Transverse colon (tissue), 4 donors: ENCODE data around the gene TMEM62. TPM values are rescaled to one million over a fixed set of nuclear protein-coding genes. Genes with fewer than 3 reads are reported as not detected.

Experiments
- DNase-seq: peaks from one replicate; pipeline ENCODE4 v3.0.0-alpha.2; 2019
- H3K27ac ChIP-seq, 4 donors: fragments of 200-600 bp; sonication (generic); 2 replicates each; pipeline ENCODE4 v1.5.1; 2016 to 2018; ENCODE audit warnings: inconsistent platforms in 4 of 4
- H3K27me3 ChIP-seq: fragments of 200-600 bp; sonication (generic); 2 replicates; pipeline ENCODE4 v1.5.1; 2017; ENCODE audit warnings: inconsistent platforms
- H3K36me3 ChIP-seq, 4 donors: fragments of 200-600 bp; sonication (generic); 2 replicates each; pipeline ENCODE4 v1.5.1; 2017 to 2019; ENCODE audit warnings: inconsistent platforms in 4 of 4
- H3K4me1 ChIP-seq, 4 donors: fragments of 200-600 bp; sonication (generic); 2 replicates each; pipeline ENCODE4 v1.5.1; 2017 to 2020; ENCODE audit warnings: inconsistent platforms in 4 of 4
- H3K4me3 ChIP-seq, 4 donors: fragments of 200-600 bp; sonication (generic); 1 replicate in 1 of 4; 2 replicates in 3 of 4; pipeline versions ENCODE4 v1.5.1 to v1.6.1; 2017 to 2019; ENCODE audit warnings: inconsistent platforms in 4 of 4
- H3K9me3 ChIP-seq, 2 donors: fragments of 200-600 bp; sonication (generic); 2 replicates each; pipeline ENCODE4 v1.5.1; 2017 to 2019; ENCODE audit warnings: inconsistent platforms in 2 of 2
- EP300 ChIP-seq: sonication (generic); formaldehyde crosslinking; IDR thresholded peaks from one replicate; pipeline ENCODE4 v1.6.1; 2017; ENCODE audit warnings: antibody characterized with exemption, low read depth
- POLR2A ChIP-seq: fragments of 450-650 bp; IDR thresholded peaks from one replicate; pipeline ENCODE4 v1.6.1; 2016; ENCODE audit warnings: antibody characterized with exemption, mild to moderate bottlenecking, moderate library complexity
- POLR2AphosphoS5 ChIP-seq, 3 donors: sonication (generic); formaldehyde crosslinking; IDR thresholded peaks; one replicate each; pipeline ENCODE4 v1.6.1; 2016; ENCODE audit warnings: antibody characterized with exemption in 3 of 3
- WGBS, 2 donors: methylation state at CpG; one replicate each; pipeline ENCODE4 v1.1.5; 2018; ENCODE audit warnings: low coverage in 1 of 2; 5-methylcytosine and 5-hydroxymethylcytosine counted together
- in situ Hi-C, 4 donors: fragments of 200-750 bp; cut with MboI; loops; one replicate each; pipeline versions ENCODE4 v1.15.0 to v1.15.1; 2017; ENCODE audit warnings: low sequenced_read_pairs in 3 of 4, low pct_ligation_motif_present in 1 of 4, low pct_unique_long_range_greater_than_20kb in 1 of 4
- intact Hi-C: fragments of 100-400 bp; cut with DNase I; formaldehyde crosslinking; loops from one replicate; pipeline ENCODE4 v1.15.1; 2023; ENCODE audit warnings: low total_unique reads
- total RNA-seq, 4 donors: library from RNA; depleted of rRNA; stranded (reverse); fragments of >200 nt; gene quantifications; one replicate each; pipeline ENCODE4 v1.1.0, GENCODE V29; 2016
- TF ChIP-seq, protein P1 (sequence below), 5 experiments: fragments of 200-600 bp in 3 of 5; fragments of 450-650 bp in 2 of 5; sonication (generic) in 3 of 5; IDR thresholded peaks; 1 replicate in 2 of 5; 2 replicates in 3 of 5; pipeline ENCODE4 v1.5.1; 2016 to 2017; ENCODE audit warnings: antibody characterized with exemption in 5 of 5, inconsistent platforms in 3 of 5, mild to moderate bottlenecking in 2 of 5, moderate library complexity in 1 of 5

TMEM62 gene
- total RNA-seq, 4 donors from 2014 or later: 21.3 to 367 (median 39.6) TPM

DNA sequence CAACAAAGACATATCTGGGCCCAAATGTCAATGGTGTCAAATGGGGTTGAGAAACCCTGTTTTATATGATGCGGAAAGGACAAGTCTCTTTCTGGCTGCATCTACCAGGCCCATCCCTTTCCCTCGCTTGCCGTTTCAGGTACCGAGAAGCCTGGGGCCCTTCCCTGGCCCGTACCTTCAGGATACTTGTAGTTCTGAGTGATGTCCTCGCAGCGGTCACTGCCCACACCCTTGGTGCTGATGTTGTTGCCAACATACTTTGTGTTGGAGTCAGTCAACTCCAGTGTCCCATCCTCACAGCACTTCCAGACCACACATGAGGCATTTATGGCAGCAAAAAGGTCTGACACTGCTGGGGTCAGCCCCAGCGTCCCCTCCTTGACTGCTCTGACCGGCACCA, 73.6 kb downstream of the TMEM62 start:
- TF ChIP-seq, protein P1, sequence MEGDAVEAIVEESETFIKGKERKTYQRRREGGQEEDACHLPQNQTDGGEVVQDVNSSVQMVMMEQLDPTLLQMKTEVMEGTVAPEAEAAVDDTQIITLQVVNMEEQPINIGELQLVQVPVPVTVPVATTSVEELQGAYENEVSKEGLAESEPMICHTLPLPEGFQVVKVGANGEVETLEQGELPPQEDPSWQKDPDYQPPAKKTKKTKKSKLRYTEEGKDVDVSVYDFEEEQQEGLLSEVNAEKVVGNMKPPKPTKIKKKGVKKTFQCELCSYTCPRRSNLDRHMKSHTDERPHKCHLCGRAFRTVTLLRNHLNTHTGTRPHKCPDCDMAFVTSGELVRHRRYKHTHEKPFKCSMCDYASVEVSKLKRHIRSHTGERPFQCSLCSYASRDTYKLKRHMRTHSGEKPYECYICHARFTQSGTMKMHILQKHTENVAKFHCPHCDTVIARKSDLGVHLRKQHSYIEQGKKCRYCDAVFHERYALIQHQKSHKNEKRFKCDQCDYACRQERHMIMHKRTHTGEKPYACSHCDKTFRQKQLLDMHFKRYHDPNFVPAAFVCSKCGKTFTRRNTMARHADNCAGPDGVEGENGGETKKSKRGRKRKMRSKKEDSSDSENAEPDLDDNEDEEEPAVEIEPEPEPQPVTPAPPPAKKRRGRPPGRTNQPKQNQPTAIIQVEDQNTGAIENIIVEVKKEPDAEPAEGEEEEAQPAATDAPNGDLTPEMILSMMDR (IDR thresholded peaks at IDR 0.05): no peak
- TF ChIP-seq POLR2AphosphoS5 (IDR thresholded peaks at IDR 0.05): no peak
- TF ChIP-seq EP300: no peak
- TF ChIP-seq POLR2A: no peak
- no peak for DNase-seq
- in situ Hi-C loops: no loop called here
- Histone ChIP-seq H3K9me3 (no peaks in the 10 kb centered on the region), H3K36me3 (no peaks in the 10 kb centered on the region), H3K4me3 (no peak overlapping the region), H3K27me3 (peaks cover 13% of the 10 kb centered on the region), H3K27ac (no peak overlapping the region), H3K4me1 (peaks cover 0 to 4% (median 0%) of the 10 kb centered on the region in 4 donors)
- WGBS, 2 donors: 92 to 100% methylated on average over 1 to 9 of the region's 9 CpGs
- intact Hi-C loops: no loop called here

DNA sequence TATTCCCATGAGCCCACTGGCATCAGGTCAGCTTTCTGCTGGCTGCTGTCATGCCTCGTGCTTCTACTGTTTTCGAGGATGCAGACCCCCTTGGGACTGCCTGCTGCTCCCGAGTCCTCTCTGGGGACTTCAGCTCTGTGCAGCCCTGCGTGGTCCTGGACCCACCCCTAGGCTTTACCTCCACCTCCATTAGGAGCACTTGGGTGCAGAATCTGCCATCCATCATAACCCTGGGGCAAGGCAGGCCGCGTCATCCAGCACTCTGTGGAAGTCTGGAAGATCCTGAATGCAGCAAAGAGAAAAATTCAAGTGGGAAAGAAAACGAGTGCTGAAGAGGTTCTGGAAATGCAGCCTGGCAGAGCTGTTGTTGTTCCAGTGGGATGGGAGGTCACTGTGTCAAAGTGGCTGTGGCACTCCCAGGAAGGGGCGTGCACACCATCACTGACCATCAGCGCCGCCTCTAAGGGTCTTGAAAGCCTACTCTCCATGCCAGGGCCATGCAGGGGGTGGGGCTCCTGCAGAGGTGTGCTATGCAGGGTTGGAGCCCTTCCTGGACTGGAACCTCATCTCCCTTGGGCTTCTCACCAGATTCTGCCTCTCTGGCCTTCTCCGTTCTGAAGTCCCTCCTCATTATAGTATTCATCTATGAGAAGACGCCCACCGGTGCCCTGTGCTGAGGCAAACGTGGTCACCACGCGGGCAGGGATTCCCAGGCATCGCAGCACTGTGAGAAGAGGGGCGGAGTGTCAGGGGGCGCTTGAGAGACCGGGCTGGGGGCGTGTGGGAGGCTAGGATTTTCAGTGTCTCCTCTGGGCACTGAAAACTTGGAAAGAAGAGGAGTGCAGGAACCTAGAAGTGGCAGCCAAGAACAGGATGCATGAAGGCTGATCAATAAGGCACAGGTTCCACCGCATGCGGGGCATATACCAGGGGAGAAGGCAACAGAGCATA, 74.9 kb downstream of the TMEM62 start:
- WGBS, 2 donors: 52 to 74% methylated on average over 4 to 23 of the region's 23 CpGs
- no peak for DNase-seq
- Histone ChIP-seq H3K27ac (no peak overlapping the region), H3K4me1 (peaks cover 0 to 4% (median 0%) of the 10 kb centered on the region in 4 donors), H3K36me3 (no peaks in the 10 kb centered on the region), H3K9me3 (no peaks in the 10 kb centered on the region), H3K27me3 (peaks cover 13% of the 10 kb centered on the region), H3K4me3 (no peak overlapping the region)
- intact Hi-C loops: no loop called here
- no peak for TF ChIP-seq POLR2A
- TF ChIP-seq EP300: no peak
- TF ChIP-seq, protein P1 (IDR thresholded peaks at IDR 0.05): no peak
- no peak for TF ChIP-seq POLR2AphosphoS5 (IDR thresholded peaks at IDR 0.05)
- in situ Hi-C loops: no loop called here

DNA sequence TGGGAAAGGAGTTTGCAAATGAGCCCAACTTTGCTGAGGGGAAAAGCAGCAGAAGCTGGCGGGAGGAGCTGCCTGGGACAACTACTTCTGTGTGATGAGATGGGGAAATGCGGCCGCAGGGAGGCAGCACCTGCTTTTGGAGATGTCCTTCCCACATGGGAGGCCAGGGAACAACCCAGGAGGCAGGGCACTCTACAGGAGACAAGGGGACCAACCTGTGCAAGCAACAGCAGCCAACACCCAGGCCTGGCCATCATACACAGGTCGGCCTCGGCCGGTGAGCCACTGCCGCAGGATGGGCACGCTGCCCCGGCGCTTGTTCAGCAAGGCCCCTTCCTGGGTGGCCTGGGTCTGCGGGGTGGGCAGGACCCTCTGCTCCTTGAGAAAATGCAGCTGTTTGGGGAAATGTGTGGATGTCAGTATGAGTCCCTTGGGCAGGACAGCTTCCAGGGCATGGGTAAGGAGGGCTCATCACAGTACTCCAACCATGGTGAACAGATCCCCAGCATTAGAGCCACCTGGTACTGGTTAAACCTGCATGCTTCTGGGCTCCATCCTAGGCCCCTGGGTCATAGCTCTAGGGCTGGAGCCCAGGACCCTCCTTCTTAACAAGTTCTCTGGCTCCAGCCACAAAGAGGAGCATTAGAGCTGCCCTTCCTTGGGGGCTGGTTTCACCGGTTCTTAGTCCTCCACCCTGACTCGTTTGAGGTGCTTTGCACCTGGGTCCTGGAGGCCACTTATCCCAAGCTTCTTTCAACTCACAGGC, 75.9 kb downstream of the TMEM62 start:
- in situ Hi-C loops (no loop called here), intact Hi-C loops (no loop called here)
- peaks cover 13% of the 10 kb centered on the region for H3K27me3 ChIP-seq
- 74 to 100% methylated on average over 1 to 12 of the region's 13 CpGs for WGBS, 2 donors
- no peaks in the 10 kb centered on the region for H3K9me3 ChIP-seq
- no peak for DNase-seq
- H3K4me1 ChIP-seq: peaks cover 0 to 4% (median 0%) of the 10 kb centered on the region in 4 donors
- TF ChIP-seq POLR2A: no peak
- no peak for TF ChIP-seq POLR2AphosphoS5 (IDR thresholded peaks at IDR 0.05)
- TF ChIP-seq, protein P1 (IDR thresholded peaks at IDR 0.05): no peak
- no peak for TF ChIP-seq EP300
- no peaks in the 10 kb centered on the region for H3K36me3 ChIP-seq
- no peak overlapping the region for H3K27ac ChIP-seq
- no peak overlapping the region for H3K4me3 ChIP-seq

DNA sequence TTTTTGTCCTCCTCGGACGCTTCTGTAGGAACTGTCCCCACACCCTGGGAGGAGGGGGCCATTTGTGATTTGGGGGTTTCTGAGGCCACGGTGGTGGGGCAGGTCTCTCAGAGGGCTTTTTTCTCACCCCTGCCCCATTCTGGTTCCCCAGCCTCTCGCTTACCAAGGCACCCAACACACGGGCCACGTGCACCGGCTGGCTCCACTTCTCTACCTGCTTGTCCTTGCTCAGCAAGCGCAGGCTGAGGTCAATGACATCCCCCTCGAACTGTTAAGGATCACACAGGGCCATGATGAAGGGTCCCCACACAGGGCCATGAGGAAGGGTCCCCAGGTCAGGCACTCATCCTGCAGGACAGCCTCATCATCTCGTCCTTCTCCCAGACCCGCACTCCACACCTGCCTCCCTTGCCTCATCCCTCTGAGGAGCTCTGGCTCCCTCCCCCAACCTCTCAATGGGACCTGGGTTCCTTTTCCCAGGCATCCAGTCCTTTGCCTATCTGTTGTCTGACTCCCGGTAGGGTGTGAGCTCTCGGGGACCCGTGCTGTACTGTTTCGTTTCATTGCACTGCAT, 76.9 kb downstream of the TMEM62 start:
- peaks cover 13% of the 10 kb centered on the region for H3K27me3 ChIP-seq
- 73 to 86% methylated on average over 3 to 15 of the region's 15 CpGs for WGBS, 2 donors
- H3K9me3 ChIP-seq: no peaks in the 10 kb centered on the region
- no peak overlapping the region for H3K4me3 ChIP-seq
- DNase-seq: no peak
- H3K27ac ChIP-seq: no peak overlapping the region
- intact Hi-C loops: no loop called here
- no peaks in the 10 kb centered on the region for H3K4me1 ChIP-seq
- in situ Hi-C loops: no loop called here
- H3K36me3 ChIP-seq: no peaks in the 10 kb centered on the region
- TF ChIP-seq, protein P1 (IDR thresholded peaks at IDR 0.05): no peak
- TF ChIP-seq EP300 (no peak), POLR2A (no peak), POLR2AphosphoS5 (IDR thresholded peaks at IDR 0.05) (no peak)
